Measurements from ENCODE around the gene RAP2A.

RAP2A gene

GRCh38 chr13:97422118-97423054 is 11.6 kb upstream of the RAP2A start:
- H3F3A ChIP-seq (ENCODE audit: insufficient read depth, low read length): no peaks in the 10 kb centered on the region
- no peaks in the 10 kb centered on the region for H3K36me3 ChIP-seq (ENCODE audit: insufficient read depth, low read length)
- H4K20me1 ChIP-seq (ENCODE audit: insufficient read depth, low read length): no peaks in the 10 kb centered on the region
- no peaks in the 10 kb centered on the region for H3K9me3 ChIP-seq (ENCODE audit: low read length)
- H3K9me2 ChIP-seq (ENCODE audit: low read depth, low read length): no peaks in the 10 kb centered on the region
- no peak overlapping the region for H3K27ac ChIP-seq (ENCODE audit: low read depth, low read length, poor library complexity, severe bottlenecking)
- no peak overlapping the region for H3K4me2 ChIP-seq (ENCODE audit: low read length)
- no peak overlapping the region for H3K4me3 ChIP-seq (ENCODE audit: low read depth, low read length, poor library complexity, severe bottlenecking)
- no peaks in the 10 kb centered on the region for H3K27me3 ChIP-seq (ENCODE audit: insufficient read depth, low read length)
- TF ChIP-seq CTCF (IDR thresholded peaks at IDR 0.05; ENCODE audit: low read length) (no peak), EZH2 (IDR thresholded peaks at IDR 0.05; ENCODE audit: borderline replicate concordance, low read length) (no peak)
- no peak overlapping the region for H3K9ac ChIP-seq (ENCODE audit: low read length)
- H3K4me1 ChIP-seq (ENCODE audit: insufficient read depth, low read length, severe bottlenecking): no peaks in the 10 kb centered on the region
- H3K79me2 ChIP-seq (ENCODE audit: insufficient read depth, low read length): no peaks in the 10 kb centered on the region
- H2AFZ ChIP-seq (ENCODE audit: low read length): no peak overlapping the region

GRCh38 chr13:97423300-97424045 is 10.5 kb upstream of the RAP2A start:
- Histone ChIP-seq H3K4me3 (ENCODE audit: low read depth, low read length, poor library complexity, severe bottlenecking) (no peak overlapping the region), H3K79me2 (ENCODE audit: insufficient read depth, low read length) (no peaks in the 10 kb centered on the region), H3K27me3 (ENCODE audit: insufficient read depth, low read length) (no peaks in the 10 kb centered on the region), H4K20me1 (ENCODE audit: insufficient read depth, low read length) (no peaks in the 10 kb centered on the region), H3F3A (ENCODE audit: insufficient read depth, low read length) (no peaks in the 10 kb centered on the region), H3K36me3 (ENCODE audit: insufficient read depth, low read length) (no peaks in the 10 kb centered on the region), H3K9ac (ENCODE audit: low read length) (no peak overlapping the region), H3K9me2 (ENCODE audit: low read depth, low read length) (no peaks in the 10 kb centered on the region), H3K4me1 (ENCODE audit: insufficient read depth, low read length, severe bottlenecking) (no peaks in the 10 kb centered on the region), H3K9me3 (ENCODE audit: low read length) (no peaks in the 10 kb centered on the region), H3K27ac (ENCODE audit: low read depth, low read length, poor library complexity, severe bottlenecking) (no peak overlapping the region), H3K4me2 (ENCODE audit: low read length) (no peak overlapping the region), H2AFZ (ENCODE audit: low read length) (no peak overlapping the region)
- no peak for TF ChIP-seq EZH2 (IDR thresholded peaks at IDR 0.05; ENCODE audit: borderline replicate concordance, low read length)
- no peak for TF ChIP-seq CTCF (IDR thresholded peaks at IDR 0.05; ENCODE audit: low read length)

- H3F3A ChIP-seq (ENCODE audit: insufficient read depth, low read length): no peaks in the 10 kb centered on the region
- no peak overlapping the region for H2AFZ ChIP-seq (ENCODE audit: low read length)
- no peak overlapping the region for H3K4me2 ChIP-seq (ENCODE audit: low read length)
- no peaks in the 10 kb centered on the region for H3K79me2 ChIP-seq (ENCODE audit: insufficient read depth, low read length)
- H3K36me3 ChIP-seq (ENCODE audit: insufficient read depth, low read length): no peaks in the 10 kb centered on the region
- no peak overlapping the region for H3K4me3 ChIP-seq (ENCODE audit: low read depth, low read length, poor library complexity, severe bottlenecking)
- H3K4me1 ChIP-seq (ENCODE audit: insufficient read depth, low read length, severe bottlenecking): no peaks in the 10 kb centered on the region
- no peak overlapping the region for H3K27ac ChIP-seq (ENCODE audit: low read depth, low read length, poor library complexity, severe bottlenecking)
- no peaks in the 10 kb centered on the region for H3K9me3 ChIP-seq (ENCODE audit: low read length)
- H3K9ac ChIP-seq (ENCODE audit: low read length): no peak overlapping the region
- no peaks in the 10 kb centered on the region for H3K27me3 ChIP-seq (ENCODE audit: insufficient read depth, low read length)
- TF ChIP-seq CTCF (IDR thresholded peaks at IDR 0.05; ENCODE audit: low read length) (no peak), EZH2 (IDR thresholded peaks at IDR 0.05; ENCODE audit: borderline replicate concordance, low read length) (no peak)
- no peaks in the 10 kb centered on the region for H3K9me2 ChIP-seq (ENCODE audit: low read depth, low read length)
- H4K20me1 ChIP-seq (ENCODE audit: insufficient read depth, low read length): no peaks in the 10 kb centered on the region
Observed at GRCh38 chr13:97425590-97425989, 8.4 kb upstream of the RAP2A start.
